GM19395 (cell line): ENCODE results near the gene SLC27A3.
A peak's percentile ranks its signal among the peaks of the same experiment; 100 is the strongest.
"Not testable (repeated sequence)": the region's sequence is repeated elsewhere in the genome, so short reads cannot be mapped to it uniquely, and the experiment has no call there.

ENCODE experiments used
- ATAC-seq: cut with Tn5 transposase; IDR thresholded peaks from one replicate; pipeline ENCODE4 v1.9.1; 2021; ENCODE audit warnings: mild to moderate bottlenecking, moderate library complexity; ENCODE audit not compliant: unreplicated experiment

The SLC27A3 gene

GRCh38 chr1:153763365-153764225 lies 11.6 kb upstream of the SLC27A3 start:
- ATAC-seq, result no peak

DNA sequence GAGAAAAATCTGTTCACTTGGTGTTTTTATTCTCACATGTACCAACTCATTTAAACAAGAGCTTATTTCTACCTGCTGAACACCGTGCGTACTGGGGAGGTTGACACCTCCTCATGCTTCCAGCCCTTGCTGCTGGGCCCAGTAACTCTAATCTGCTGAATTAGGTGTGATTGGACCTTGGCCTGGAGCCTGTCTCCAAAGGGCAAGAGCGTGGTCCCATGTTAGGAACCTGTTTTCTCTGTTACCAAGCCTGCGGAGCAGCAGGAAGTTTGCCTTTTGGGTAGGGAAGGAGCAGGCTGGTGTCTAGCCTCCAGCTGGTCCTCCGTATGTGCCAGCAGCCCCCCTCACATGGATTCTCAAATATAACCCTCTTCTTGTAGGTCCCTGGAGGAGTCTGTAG lies 10.9 kb upstream of the SLC27A3 start:
- no peak for ATAC-seq

GRCh38 chr1:153766663-153767062 lies 8.5 kb upstream of the SLC27A3 start:
- not testable (repeated sequence) for ATAC-seq

- ATAC-seq, result no peak
Measured at GRCh38 chr1:153767519-153767918, 7.7 kb upstream of the SLC27A3 start.

GRCh38 chr1:153768316-153769181 lies 6.7 kb upstream of the SLC27A3 start:
- no peak for ATAC-seq

- ATAC-seq, result no peak
Measured at GRCh38 chr1:153769221-153769620, 6.0 kb upstream of the SLC27A3 start.

DNA sequence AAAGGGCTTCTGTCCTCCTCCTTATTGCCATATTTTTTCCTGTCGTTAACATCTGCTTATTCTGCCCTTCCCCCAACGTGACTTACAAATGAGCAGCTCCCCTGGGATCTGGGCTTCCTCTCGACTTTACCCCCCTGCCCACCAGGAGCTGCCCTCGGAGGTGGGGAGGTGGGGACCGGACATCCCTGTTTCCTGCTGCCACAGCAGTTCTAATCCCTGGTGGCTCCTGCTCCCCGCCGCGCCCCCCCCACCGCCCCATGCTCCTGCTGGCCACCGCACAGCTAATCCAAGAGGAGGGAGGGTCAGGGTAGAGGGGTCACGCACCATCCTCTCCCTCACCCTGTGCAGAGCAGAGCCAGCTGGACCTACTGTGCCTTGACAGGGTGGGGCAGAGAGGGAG lies 4.4 kb upstream of the SLC27A3 start:
- no peak for ATAC-seq

DNA sequence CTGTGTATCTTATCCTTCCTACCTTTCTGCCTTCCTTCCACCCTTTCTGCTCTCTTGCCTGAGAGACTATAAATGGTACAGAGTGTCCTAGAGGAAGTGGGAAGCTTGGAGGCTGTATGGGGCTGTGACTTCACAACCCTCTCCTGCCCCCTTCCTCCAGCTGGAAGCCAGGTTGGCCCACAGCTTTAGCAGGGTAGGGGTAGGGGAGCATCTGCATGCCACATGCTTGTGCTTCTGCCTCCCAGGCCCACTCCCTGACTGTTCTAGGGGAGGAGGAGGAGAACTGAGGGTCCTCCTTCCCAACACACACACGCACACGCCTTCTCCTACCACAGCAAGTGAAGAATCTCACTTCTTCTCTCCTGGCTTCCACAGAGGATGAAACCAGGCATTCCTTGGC lies 3.9 kb upstream of the SLC27A3 start:
- ATAC-seq, result no peak

- ATAC-seq, result no peak
Measured at GRCh38 chr1:153771841-153772593, 3.2 kb upstream of the SLC27A3 start.

- no peak for ATAC-seq
Measured at GRCh38 chr1:153773096-153773921, 1.9 kb upstream of the SLC27A3 start.

GRCh38 chr1:153774026-153774595 lies 1.1 kb upstream of the SLC27A3 start:
- ATAC-seq, result no peak

- peak; percentile 57 for ATAC-seq
Measured at GRCh38 chr1:153775458-153776327, 486 bp downstream of the SLC27A3 start.

GRCh38 chr1:153776352-153776751 lies 1.1 kb downstream of the SLC27A3 start:
- no peak for ATAC-seq

GRCh38 chr1:153776845-153777370 lies 1.7 kb downstream of the SLC27A3 start:
- no peak for ATAC-seq

DNA sequence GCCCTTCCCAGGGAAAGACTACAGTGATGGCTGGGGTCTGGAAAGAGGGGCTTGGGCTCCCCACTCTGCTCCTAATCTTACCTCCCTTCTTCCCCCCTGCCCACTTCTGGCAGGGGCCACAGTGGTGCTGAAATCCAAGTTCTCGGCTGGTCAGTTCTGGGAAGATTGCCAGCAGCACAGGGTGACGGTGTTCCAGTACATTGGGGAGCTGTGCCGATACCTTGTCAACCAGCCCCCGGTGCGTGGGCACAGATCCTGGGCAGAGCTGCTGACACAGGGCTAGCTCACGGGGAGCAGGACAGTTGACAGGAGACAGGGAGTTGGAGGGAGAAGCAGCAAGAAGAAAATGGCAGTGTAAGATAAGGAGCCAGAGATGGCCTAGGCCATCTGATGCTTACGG lies 2.4 kb downstream of the SLC27A3 start:
- ATAC-seq, result no peak

DNA sequence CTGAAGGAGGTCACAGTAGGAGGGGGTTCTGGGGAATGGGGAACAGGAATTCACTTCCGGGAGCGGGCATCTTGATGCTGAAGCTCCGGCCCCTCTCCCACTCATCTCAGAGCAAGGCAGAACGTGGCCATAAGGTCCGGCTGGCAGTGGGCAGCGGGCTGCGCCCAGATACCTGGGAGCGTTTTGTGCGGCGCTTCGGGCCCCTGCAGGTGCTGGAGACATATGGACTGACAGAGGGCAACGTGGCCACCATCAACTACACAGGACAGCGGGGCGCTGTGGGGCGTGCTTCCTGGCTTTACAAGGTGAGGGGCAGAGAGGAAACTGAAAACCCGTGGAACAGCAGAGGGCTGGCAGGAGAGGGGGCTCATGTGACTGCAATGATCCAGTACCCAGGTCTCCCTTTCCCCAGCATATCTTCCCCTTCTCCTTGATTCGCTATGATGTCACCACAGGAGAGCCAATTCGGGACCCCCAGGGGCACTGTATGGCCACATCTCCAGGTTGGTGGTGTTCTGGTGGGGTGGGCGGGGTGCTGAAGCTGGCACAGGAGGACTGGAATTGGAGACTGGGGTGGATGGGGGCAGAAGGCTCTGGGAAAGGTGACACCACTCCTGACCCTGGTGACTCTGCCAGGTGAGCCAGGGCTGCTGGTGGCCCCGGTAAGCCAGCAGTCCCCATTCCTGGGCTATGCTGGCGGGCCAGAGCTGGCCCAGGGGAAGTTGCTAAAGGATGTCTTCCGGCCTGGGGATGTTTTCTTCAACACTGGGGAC lies 3.0 kb downstream of the SLC27A3 start:
- no peak for ATAC-seq

GRCh38 chr1:153778824-153779519 lies 3.8 kb downstream of the SLC27A3 start:
- no peak for ATAC-seq
